Non-pigmented ciliary epithelial cell (primary cell): Measurements from ENCODE around the gene RAB6B.
A peak's percentile ranks its signal among the peaks of the same experiment; 100 is the strongest.

Experiments used
- DNase-seq: peaks from one replicate; pipeline ENCODE4 v3.0.0-alpha.2; 2010; ENCODE audit warnings: low read depth

RAB6B gene

DNA sequence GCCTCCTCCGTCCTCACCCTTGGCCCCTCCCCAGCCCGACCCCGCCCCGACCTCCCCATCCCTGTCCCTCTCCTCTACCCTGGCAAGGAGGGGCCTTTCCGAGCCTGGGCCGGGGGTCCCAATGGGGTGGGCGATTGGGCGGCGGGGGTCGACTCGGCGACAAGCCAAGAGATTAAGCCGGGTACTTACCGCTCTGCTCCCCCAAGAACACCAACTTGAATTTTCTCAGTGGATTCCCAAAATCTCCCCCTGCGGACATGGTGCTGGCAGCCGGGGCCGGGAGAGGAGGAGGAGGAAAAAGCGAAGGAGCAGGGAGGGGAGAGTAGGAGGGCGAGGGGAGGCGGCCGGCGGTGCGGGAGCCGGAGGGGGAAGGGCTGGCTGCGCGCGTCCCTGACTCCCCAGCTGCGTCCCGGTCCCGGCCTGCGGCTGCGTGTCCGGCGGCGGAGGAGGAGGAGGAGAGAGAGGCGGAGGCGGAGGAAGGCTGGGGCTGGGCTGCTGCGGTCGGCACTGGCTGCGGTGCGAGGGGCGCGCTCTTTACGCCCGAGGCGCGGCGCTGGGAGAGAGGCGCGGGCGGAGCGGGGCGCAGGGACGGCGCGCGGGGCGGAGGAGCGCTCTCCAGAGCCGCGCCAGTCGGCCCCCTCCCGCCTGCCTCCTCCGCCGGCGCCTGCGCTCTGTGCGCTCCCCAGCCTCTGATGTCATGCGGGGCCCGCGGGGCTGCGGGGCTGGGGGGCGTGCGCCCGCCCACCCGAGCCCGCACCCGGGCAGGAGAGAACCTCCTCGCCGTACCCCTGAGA lies at the start of gene RAB6B:
RAB6B (minus strand) TSS at position 675 of the 794 bp plus-strand sequence; CDS start at position 259, 416 bp downstream.
- no peak for DNase-seq

DNA sequence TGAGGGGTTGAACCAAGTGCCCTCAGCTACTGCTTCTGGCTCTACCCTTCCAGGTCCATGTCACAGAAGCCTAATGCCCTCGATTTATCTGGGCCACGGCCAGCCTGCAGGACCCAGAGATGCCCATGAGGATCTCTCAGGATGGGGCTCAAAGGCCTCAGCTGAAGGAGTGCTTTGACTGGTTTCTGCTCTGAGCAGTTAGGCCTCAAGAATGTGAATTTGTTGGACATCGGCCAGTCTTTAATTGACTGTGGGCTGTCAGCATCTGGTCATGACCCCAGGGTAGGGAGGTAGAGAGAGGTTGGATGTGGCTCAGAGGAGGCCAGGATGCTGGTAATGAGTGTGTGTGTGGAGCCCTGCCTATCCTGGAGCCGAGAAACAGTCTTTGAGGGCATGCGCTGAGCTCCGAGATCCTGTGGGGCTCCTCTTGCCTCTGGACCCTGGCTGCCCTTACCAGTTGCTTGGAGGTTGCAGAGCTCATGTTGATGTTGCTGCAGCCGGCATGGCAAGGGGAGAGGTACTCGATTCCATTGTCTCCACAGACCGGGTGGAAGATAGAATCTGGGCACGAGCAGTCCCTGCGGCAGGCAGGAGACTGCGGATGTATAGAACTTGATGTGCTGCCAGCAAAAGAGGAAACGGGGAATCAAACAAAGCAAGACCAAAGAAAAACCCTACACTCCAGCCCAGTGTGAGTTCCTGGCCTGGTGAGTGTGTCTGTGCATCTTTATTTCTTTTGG lies 49.1 kb upstream of the RAB6B start:
- peak; percentile 63 for DNase-seq

DNA sequence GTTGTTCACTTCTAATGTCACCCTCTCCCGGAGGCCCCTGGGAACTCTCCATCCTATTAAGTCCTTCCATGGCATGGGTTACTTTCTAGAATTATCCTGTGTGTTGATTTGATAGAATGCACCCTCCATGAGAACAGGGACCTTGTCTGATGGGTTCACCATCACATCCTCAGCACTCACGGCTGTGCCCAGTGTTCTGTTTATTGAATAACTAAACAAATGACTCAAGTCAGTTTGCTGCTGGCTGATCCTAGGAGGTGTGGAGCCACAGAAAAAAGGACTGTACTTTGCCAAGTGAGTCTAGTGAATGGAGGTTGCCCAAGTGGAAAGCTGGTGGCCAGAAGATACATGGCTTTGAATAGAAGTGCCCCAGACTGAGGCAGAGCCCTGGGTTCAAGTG lies 48.5 kb upstream of the RAB6B start:
- no peak for DNase-seq

DNA sequence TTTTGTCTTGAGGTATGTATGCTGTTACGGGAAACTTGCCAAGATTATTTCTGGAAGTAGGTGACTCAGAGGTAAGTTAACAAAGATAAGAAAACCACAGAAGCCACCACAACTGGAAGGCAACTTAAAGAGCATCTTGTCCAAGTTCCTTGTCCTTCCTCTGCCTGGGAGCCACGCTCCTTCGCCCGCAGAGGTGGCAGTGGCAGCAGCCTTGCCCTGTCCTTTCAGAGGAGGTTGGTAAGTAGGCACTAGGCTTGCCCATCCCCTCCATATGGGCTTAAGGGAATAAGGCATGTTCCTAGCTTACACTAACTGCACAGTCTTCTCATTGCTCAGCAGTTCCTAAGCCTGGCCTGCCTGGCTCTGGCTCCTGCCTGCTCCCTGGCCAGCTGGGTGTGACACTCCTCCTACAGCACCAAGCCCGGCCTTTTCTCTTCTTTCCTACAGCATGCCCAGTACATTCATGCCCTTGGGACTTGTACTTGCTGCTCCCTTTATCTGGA lies 48.0 kb upstream of the RAB6B start:
- peak; percentile 96 for DNase-seq

DNA sequence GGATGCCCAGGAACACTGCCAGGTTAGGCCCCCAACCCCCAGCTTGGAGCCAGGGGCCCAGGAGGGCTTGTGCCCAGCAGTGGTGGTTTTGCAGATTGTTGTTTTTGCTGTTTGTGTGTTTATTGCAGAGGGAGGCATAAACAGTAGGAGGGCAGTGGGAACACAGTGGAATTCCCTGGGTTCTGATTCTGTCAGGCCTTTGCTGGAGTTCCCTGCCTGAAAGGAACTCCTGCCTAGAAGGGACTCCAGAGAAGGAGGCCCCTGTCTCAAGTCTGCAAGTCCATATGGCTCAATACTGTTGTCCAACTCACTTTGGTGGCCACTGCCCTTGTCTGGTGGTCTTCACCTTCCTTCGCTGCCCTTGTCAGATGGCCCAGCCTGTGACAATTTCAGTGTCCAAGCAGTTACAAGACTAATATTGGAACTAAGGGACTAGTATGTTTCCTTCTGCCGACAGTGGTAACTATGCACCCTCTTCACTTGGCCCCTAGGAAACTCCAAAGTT lies 47.4 kb upstream of the RAB6B start:
- DNase-seq = no peak

DNA sequence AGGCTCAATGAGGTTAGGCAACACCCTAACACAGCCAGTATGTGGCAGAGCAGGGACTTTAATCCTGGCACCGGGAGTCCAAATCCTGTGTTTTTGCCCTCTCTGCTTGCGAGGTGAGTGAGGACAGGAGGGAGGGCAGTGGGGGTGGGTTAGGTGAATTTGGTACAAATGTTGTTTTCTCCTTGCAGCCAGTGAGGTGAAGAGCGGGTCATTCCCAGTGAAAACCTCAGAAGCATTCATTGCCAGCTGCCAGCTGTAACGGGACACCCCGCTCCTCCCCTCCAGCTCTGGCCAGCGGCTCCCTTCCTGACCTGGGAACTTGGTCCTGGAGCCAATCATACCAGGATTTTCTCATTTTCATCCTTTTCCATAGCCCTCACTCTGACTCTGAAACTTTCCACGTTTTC lies 45.7 kb upstream of the RAB6B start:
- DNase-seq = no peak

DNA sequence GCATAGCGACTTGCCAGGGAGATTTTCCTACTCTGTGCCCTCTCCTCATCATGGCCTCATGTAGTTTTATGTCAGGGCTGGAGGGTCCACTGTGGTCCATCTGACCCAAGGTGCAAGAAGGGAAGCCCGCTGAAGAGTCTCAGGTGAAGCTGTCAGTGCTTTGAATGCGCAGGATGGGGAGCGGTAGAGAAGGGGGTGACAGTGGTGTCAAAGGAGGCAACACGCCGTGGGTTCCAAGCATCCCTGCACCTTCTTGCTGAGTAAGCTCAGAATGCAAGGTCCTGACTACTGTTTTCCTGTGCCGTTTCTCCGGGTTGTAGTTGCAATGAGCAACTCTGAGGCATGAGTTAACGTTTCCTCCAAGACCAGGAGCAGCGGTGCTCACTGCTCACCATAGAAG lies 44.9 kb upstream of the RAB6B start:
- DNase-seq = no peak

DNA sequence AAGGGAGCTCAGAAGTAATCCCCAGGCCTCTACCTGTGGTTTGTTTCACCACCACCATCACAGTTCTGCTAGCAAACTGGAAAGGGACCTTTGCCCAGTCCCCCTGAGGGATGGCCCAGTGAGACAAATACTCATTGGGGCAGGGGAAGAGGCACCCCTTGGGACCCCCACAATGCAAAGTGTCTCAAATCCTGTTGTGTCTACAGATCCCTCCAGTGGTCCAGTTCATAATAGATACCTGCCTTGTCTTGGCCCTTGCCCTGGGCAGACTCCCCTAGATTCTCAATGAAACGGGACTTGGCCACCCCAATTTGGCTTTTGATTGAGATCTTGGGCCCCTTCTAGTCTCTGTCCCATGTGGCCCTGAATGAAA lies 43.8 kb upstream of the RAB6B start:
- DNase-seq = no peak

DNA sequence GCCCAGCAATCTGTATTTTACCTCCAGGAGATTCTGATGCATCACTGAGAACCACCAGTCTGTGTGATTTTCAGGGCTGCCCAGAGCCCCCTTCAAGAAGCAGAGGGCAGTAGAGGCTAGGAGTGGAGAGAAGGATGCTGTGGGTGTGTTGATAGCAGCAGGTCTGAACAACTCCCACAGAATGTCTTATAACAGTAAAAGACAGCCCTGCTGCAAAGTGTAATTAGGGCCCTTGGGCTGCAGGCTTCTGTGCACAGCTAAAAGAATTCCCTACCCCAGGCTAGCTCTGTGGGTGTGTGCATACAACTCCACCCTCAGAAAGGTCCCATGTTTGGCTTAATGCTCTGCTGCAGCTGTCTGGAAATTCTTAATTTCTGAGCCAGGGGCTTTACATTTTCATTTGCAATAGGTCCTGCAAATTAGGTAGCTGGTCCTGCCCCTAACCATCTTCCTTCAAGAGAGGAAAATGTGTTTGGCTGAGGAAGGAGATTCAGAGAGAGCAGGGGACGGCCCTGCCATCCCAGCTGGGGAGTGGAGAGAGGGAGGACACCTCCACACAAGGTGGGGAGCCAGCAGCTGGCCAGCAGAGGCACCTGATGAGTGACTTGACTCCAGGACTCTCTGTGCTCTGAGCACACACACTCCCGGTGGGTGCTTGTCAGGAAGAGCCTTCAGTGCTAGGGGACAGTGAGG lies 43.2 kb upstream of the RAB6B start:
- no peak for DNase-seq

DNA sequence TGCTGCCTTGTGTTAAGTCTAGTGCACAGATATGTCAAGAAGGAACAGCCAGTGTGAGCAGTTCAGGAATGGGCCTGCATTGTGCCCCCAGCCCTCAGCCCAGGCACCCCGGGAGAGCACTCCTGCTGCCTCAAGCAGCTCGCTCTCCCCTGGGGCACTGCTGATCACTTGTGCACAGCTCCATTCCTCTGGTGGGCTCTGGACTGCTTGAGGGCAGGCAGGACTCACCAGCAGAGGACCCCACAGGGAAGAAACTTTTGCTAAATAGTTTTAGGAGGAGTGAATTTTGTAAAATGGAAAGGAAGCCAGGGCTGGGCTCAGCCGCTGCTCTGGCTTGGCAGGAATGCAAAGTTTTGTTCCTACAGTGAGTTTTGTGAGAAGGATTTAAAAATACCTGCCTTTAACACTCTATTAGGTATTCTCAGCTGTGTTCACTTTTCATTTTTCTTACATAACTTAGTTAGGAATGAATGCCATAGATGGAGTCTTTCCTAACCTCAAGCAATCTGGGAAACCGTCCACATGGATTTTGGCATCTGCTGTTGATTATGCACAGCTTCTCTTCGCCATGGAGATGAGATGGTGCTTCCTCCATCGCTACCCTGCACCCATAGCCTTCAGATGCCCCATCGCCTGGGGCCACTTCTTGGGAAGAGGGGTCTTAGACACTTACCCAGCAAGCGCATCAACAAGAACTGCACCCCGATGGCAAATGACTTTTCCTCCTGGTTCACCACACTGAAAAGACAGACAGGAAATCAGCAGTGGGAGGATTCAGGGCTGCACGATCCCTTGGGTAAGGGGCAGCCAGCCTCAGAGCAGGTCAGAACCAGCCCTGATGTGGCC lies 42.3 kb upstream of the RAB6B start:
- DNase-seq = no peak

DNA sequence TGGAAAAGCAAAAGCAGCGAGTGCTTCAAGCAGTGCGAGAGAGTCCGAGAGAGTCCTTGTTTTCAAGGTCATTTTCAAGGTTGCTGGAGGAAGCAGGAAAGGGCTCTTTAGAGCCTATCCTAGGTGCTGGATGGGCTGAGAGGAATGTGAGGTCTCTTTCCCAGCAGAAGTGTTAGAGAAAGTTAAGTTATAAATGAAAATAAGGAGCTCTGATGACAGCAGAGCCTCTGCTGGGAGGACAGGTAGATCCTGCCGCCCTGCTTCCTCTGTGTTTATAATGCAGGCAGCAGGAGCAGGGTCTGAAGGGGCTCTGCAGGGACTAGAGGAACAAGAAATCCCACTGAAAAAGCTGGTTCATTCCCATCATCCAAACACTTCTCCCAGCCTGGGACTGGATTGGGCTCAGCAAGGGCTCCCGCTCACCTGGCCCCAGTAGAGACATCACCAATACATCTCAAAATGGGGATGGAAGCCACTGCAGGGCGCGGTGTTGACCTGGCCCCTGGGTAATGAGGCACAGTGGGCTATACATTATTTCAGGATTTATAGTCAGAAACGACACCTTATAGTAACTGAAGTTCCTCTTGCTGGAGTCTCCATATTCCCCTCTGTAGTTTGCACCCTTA lies 41.5 kb upstream of the RAB6B start:
- no peak for DNase-seq

DNA sequence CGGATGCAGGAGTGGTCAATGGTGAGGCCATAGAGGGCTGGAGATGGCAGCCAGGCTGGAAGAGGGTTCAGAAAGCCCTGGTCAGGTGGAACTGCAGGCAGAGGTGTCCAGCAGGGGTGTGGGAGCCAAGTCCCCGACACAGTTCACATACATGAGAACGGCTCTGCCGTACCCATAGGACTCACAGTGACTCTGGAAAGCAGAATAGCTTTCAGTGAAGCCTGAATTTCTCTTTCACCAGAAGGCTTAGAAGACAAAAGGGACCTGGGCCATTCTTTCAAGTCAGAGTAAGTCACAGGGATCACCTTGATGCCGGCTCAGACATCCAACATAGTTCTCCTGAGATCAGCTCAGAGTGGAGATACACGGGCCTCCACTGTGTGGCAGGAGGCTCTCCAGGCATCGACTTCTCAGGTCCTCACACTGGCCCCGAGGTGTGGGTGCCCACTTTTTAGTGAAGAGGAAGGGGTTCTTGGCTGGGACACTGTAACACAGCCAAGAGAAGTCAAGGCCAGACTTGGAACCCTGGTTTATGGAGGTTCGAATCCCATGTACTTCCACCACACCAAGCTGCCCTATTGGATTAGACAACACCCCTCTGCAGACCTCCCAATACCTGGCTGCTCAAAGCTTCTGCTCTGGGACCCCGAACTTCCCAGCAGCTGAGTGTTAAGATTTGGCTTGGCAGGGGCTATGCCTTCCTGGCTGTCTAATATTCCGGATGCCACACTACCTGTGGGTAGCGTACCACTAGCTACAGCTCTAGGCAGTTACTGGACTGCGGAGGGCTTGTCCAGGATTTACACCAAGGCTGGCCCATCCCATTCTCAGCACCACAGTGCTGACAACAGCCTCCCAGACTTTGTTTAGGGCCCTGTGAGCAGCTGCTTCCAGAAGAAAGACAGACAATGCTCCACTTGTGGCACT lies 40.4 kb upstream of the RAB6B start:
- no peak for DNase-seq

DNA sequence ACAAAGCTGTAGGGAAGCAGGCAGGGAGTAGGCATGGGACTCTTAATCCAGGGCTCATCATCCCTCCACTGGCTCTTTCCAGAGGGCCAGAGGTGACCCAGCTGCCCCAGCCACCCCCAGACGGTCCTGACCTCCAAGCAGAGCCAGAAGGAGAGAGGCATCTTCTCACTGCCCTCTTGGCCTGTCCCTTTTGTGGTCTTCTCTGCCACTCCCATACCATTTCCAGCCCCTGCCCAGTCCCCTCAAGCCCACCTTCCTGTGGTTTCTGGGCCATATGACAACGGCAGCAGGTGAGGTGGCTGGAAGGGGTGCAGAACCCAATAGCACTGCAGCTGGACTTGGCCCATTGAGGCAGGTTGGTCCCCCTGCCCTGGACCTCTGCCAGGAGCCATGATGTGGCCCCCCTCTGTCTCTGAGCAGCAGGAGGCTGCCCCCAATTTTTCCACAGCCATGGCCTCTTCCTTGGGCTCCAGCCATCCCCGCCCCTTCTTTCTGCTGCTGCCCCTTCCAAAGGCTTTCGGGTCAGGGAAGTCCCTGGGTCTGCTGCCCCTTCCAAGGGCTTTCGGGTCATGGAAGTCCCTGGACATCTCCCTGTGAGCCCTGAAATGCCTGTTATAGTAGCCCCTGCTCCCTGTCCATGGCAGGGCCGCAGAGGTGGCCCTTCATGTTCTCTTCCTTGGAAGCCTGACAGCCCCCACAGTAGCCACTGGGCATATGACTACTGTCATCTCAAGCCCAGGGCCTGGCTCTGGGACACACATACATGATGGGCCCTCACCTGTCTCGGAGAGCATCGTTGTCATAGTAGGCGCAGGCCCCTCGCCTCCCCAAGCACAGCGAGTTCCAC lies 39.5 kb upstream of the RAB6B start:
- no peak for DNase-seq

DNA sequence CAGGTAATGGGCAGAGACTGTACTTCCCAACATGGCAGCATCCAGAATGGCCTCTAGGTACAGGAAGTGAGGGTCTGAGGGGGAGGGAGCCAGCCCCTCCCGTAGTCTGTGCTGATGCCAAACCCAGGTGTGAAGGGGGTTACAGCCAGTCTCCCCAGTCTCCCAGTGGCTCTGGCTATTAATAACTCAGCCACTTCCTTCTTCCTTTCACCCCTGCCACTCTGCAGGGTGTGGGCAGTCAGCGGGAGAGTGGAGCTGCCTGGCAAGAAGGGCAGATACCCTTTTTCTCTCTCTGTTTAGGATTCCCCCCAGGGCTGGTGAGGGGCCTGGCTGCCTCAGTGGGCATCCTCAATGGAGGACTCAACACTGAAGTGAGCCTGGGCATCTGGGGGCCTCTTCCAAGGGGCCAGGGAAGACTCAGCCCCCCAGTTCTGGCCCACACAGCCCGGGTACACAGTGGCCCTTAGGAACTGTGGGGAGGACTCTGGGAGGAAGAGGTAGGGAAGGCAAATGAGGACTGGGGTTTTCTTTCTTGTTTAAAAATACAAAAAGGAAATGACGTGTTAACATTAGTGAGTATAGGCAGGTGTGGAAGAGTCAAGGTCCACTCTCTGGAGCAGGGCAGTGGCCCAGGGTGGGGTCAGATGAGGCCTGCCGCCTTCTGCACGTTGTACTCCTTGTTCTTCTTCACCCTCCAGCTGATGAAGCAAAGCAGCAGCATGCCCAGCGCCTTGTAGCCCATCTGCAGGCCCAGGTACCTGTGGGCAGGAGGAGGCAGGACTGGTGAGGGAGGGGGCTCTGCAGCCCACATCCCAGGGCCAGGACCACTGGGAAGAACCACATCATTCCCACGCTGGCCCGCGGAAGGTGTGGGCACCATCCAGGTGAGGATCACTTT lies 38.6 kb upstream of the RAB6B start:
- DNase-seq = no peak

DNA sequence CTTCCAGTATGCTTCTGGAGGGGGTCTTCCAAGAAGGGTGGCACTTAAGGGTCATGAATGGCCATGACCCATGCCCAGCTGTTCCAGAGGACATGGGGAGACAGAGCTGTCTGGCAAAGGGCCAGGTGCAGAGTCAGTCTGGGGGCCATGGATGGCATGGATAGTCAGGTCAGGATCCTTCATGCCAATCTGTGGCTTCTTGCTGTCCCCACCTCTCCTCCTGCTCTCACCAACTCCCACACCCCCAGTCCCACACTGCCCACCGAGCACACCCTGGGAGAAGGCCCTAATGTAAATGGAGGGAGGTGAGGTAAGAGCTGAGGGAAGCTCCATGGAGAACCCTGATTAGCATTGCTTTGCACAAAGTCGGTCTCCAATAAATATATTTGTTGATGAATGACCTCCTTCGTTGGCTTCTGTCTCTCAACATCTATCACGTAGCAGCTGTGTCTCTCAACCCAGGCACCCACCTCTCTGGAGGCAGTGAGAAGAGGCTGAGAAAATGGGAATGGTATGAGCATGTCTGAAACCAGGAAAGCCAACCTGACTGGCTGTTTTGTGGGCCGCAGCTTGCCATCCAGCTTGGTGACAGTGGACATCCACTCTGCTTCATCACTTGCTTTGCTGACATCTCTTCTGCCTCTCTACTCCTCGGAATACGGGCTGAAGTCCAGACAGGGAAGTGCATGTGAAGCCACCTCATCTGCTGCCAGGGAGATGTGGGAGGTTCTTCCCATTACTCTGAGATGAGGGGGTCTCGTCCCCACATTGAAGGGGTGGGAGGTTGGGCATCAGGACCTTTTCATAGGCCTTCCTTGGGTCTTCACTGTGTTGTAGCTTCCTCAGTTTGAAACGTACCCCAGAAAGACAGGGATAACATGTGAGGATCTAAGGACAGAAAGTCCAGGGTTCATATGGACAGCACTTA lies 37.7 kb upstream of the RAB6B start:
- no peak for DNase-seq

DNA sequence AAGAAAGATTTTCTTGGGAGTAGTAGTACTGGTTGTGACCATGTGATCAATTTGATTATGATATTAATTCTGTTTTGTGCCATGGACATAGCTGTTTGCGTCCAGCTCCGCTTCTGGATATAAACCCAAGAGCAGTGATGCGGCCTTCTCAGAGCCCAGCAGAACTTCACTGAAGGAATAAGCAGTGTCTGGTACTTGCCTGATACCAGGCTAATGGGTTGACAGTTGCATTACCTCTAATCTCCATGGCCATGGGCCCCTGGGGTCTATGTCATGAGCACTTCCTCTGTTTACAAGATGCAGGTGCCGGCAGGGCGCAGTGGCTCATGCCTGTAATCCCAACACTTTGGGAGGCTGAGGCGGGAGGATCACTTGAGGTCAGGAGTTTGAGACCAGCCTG lies 36.3 kb upstream of the RAB6B start:
- no peak for DNase-seq

DNA sequence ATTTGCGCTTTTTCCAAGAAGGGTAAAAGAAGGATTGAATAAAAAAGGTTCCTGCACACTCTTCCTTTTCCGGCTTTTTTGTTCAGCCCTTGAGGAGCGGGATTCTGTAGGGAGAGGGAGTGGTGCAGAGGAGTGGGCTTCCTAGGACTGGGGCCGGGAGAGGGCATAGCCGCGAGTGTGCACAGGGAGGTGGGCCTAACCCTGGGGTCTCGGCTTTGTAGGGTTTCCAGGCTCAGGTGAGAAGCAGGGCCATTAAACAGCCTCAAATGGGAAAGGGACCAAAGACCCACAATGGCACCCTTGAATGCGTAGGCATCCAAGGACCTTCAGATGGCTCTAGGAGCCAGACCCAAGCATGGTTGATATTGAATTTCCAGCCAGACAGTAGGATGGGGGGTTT lies 35.4 kb upstream of the RAB6B start:
- DNase-seq = no peak
